ENCODE results near the gene RAPGEF3.

The RAPGEF3 gene

GRCh38 chr12:47794679-47795078 lies 36.0 kb upstream of the RAPGEF3 start:
- H3K27me3 ChIP-seq (ENCODE audit: insufficient read depth, low read length, poor library complexity, severe bottlenecking): no peaks in the 10 kb centered on the region
- H3K4me3 ChIP-seq (ENCODE audit: low read length, poor library complexity, severe bottlenecking): no peak overlapping the region
- peaks cover 85% of the 10 kb centered on the region; the same call in 1 of the 2 replicates for H3K36me3 ChIP-seq (ENCODE audit: insufficient read depth, low read length)
- H3F3A ChIP-seq (ENCODE audit: low read depth): no peaks in the 10 kb centered on the region
- no peak overlapping the region for H2AFZ ChIP-seq (ENCODE audit: low read length)
- no peak overlapping the region for H3K9ac ChIP-seq (ENCODE audit: low read depth, low read length, poor library complexity, severe bottlenecking)
- peaks cover 9% of the 10 kb centered on the region; the same call in 1 of the 2 replicates for H3K79me2 ChIP-seq (ENCODE audit: insufficient read depth, low read length)
- no peaks in the 10 kb centered on the region for H3K9me2 ChIP-seq (replicated peaks; ENCODE audit: low read depth, low read length)
- H4K20me1 ChIP-seq (ENCODE audit: insufficient read depth, low read length, poor library complexity, severe bottlenecking): peaks cover 10% of the 10 kb centered on the region
- no peaks in the 10 kb centered on the region for H3K4me1 ChIP-seq (ENCODE audit: insufficient read depth, low read length, poor library complexity, severe bottlenecking)
- H3K9me3 ChIP-seq (ENCODE audit: insufficient read depth, low read depth, low read length): no peaks in the 10 kb centered on the region
- TF ChIP-seq CTCF (conservative IDR thresholded peaks at IDR 0.05; ENCODE audit: low read length) (no peak), EZH2phosphoT487 (IDR thresholded peaks at IDR 0.05; ENCODE audit: borderline replicate concordance) (no peak)
- no peak overlapping the region for H3K4me2 ChIP-seq (ENCODE audit: low read depth, low read length, poor library complexity, severe bottlenecking)

- H3K4me2 ChIP-seq (ENCODE audit: low read depth, low read length, poor library complexity, severe bottlenecking): no peak overlapping the region
Measured at GRCh38 chr12:47793015-47793681, 34.5 kb upstream of the RAPGEF3 start.

GRCh38 chr12:47791874-47792273 lies 33.2 kb upstream of the RAPGEF3 start:
- Histone ChIP-seq H3K79me2 (ENCODE audit: insufficient read depth, low read length) (no peaks in the 10 kb centered on the region), H3K9me3 (ENCODE audit: insufficient read depth, low read depth, low read length) (no peaks in the 10 kb centered on the region), H3K36me3 (ENCODE audit: insufficient read depth, low read length) (peaks cover 99% of the 10 kb centered on the region), H4K20me1 (ENCODE audit: insufficient read depth, low read length, poor library complexity, severe bottlenecking) (no peaks in the 10 kb centered on the region), H3K9ac (ENCODE audit: low read depth, low read length, poor library complexity, severe bottlenecking) (no peak overlapping the region), H3F3A (ENCODE audit: low read depth) (no peaks in the 10 kb centered on the region), H3K27me3 (ENCODE audit: insufficient read depth, low read length, poor library complexity, severe bottlenecking) (no peaks in the 10 kb centered on the region), H3K4me2 (ENCODE audit: low read depth, low read length, poor library complexity, severe bottlenecking) (no peak overlapping the region), H3K4me3 (ENCODE audit: low read length, poor library complexity, severe bottlenecking) (no peak overlapping the region), H3K4me1 (ENCODE audit: insufficient read depth, low read length, poor library complexity, severe bottlenecking) (no peaks in the 10 kb centered on the region), H2AFZ (ENCODE audit: low read length) (no peak overlapping the region), H3K9me2 (replicated peaks; ENCODE audit: low read depth, low read length) (no peaks in the 10 kb centered on the region)
- TF ChIP-seq CTCF (conservative IDR thresholded peaks at IDR 0.05; ENCODE audit: low read length): no peak
- TF ChIP-seq EZH2phosphoT487 (IDR thresholded peaks at IDR 0.05; ENCODE audit: borderline replicate concordance): no peak

More at GRCh38 chr12:47793015-47793681, 34.5 kb upstream of the RAPGEF3 start:
- H3F3A ChIP-seq (ENCODE audit: low read depth): no peaks in the 10 kb centered on the region
- no peak overlapping the region for H3K4me3 ChIP-seq (ENCODE audit: low read length, poor library complexity, severe bottlenecking)
- no peaks in the 10 kb centered on the region for H3K27me3 ChIP-seq (ENCODE audit: insufficient read depth, low read length, poor library complexity, severe bottlenecking)
- H3K36me3 ChIP-seq (ENCODE audit: insufficient read depth, low read length): peaks cover 99% of the 10 kb centered on the region; the same call in 1 of the 2 replicates
- TF ChIP-seq CTCF (conservative IDR thresholded peaks at IDR 0.05; ENCODE audit: low read length): no peak
- TF ChIP-seq EZH2phosphoT487 (IDR thresholded peaks at IDR 0.05; ENCODE audit: borderline replicate concordance): no peak
- H3K9me2 ChIP-seq (replicated peaks; ENCODE audit: low read depth, low read length): no peaks in the 10 kb centered on the region
- no peaks in the 10 kb centered on the region for H3K9me3 ChIP-seq (ENCODE audit: insufficient read depth, low read depth, low read length)
- no peaks in the 10 kb centered on the region for H3K4me1 ChIP-seq (ENCODE audit: insufficient read depth, low read length, poor library complexity, severe bottlenecking)
- no peaks in the 10 kb centered on the region for H3K79me2 ChIP-seq (ENCODE audit: insufficient read depth, low read length)
- H3K9ac ChIP-seq (ENCODE audit: low read depth, low read length, poor library complexity, severe bottlenecking): no peak overlapping the region
- H4K20me1 ChIP-seq (ENCODE audit: insufficient read depth, low read length, poor library complexity, severe bottlenecking): no peaks in the 10 kb centered on the region
- H2AFZ ChIP-seq (ENCODE audit: low read length): no peak overlapping the region
